CD8-positive, alpha-beta memory T cell (primary cell): Measurements from ENCODE around the gene WNK2. TPM values are rescaled to one million over a fixed set of nuclear protein-coding genes. Genes with fewer than 3 reads are reported as not detected.

Experiments
- CTCF ChIA-PET: fragments of 350-600 bp; sonication (Branson Sonifier 250); formaldehyde crosslinking; loops from one replicate; lab custom pipeline; 2021; ENCODE audit warnings: antibody characterized with exemption; lab: Charles Lee
- POLR2A ChIA-PET: fragments of 350-600 bp; sonication (Branson Sonifier 250); formaldehyde crosslinking; loops from one replicate; lab custom pipeline; 2021; ENCODE audit warnings: antibody characterized with exemption; lab: Charles Lee
- DNase-seq, 5 donors: peaks; one replicate each; pipeline versions ENCODE4 v3.0.0 to v3.0.0-alpha.2; 2020 to 2022; ENCODE audit warnings: mixed read lengths in 1 of 5
- H3K27ac ChIP-seq: one replicate; pipeline ENCODE4 v1.7.0; 2013; ENCODE audit warnings: low read depth, mild to moderate bottlenecking, low read length, moderate library complexity
- H3K27me3 ChIP-seq: 2 replicates; pipeline ENCODE4 v1.7.0; 2013; ENCODE audit warnings: low read length, mild to moderate bottlenecking; ENCODE audit not compliant: insufficient read depth, poor library complexity, severe bottlenecking
- H3K36me3 ChIP-seq: 2 replicates; pipeline ENCODE4 v1.7.0; 2013; ENCODE audit warnings: mild to moderate bottlenecking, low read length, moderate library complexity; ENCODE audit not compliant: insufficient read depth
- H3K4me1 ChIP-seq: 2 replicates; pipeline ENCODE4 v1.7.0; 2013; ENCODE audit warnings: mild to moderate bottlenecking, low read length, moderate library complexity; ENCODE audit not compliant: insufficient read depth
- H3K4me3 ChIP-seq: 2 replicates; pipeline ENCODE4 v1.7.0; 2013; ENCODE audit warnings: mild to moderate bottlenecking, low read length
- H3K9me3 ChIP-seq: 2 replicates; pipeline ENCODE4 v1.7.0; 2013; ENCODE audit warnings: mild to moderate bottlenecking, low read length
- H3K27ac Mint-ChIP-seq, 8 donors: one replicate each; pipeline ENCODE4 v1.8.0; 2020 to 2021; ENCODE audit warnings: mixed read lengths in 8 of 8, mild to moderate bottlenecking in 6 of 8, inconsistent platforms in 3 of 8, moderate library complexity in 3 of 8
- H3K27me3 Mint-ChIP-seq, 2 donors: one replicate each; pipeline ENCODE4 v1.8.0; 2020 to 2021; ENCODE audit warnings: mixed read lengths in 2 of 2, mild to moderate bottlenecking in 1 of 2, moderate library complexity in 1 of 2
- H3K36me3 Mint-ChIP-seq, 3 donors: one replicate each; pipeline ENCODE4 v1.8.0; 2020 to 2021; ENCODE audit warnings: mixed read lengths in 3 of 3, inconsistent platforms in 1 of 3, mild to moderate bottlenecking in 1 of 3
- H3K4me1 Mint-ChIP-seq, 3 donors: one replicate each; pipeline ENCODE4 v1.8.0; 2020 to 2021; ENCODE audit warnings: mixed read lengths in 3 of 3, inconsistent platforms in 1 of 3, mild to moderate bottlenecking in 1 of 3
- H3K4me3 Mint-ChIP-seq, 7 donors: one replicate each; pipeline ENCODE4 v1.8.0; 2020 to 2021; ENCODE audit warnings: mixed read lengths in 7 of 7, mild to moderate bottlenecking in 6 of 7, moderate library complexity in 4 of 7, inconsistent platforms in 2 of 7
- H3K9me3 Mint-ChIP-seq, 5 donors: one replicate each; pipeline ENCODE4 v1.8.0; 2020 to 2022; ENCODE audit warnings: mixed read lengths in 5 of 5, mild to moderate bottlenecking in 3 of 5, moderate library complexity in 2 of 5, inconsistent platforms in 1 of 5
- polyA plus RNA-seq: library from polyadenylated mRNA; unstranded; fragments of 300-500 nt; fragmentation: Illumina TruSeq; gene quantifications from one replicate; pipeline ENCODE4 v1.2.3, GENCODE V29; 2021
- total RNA-seq, 2 experiments: library from RNA; stranded (reverse); gene quantifications; one replicate each; pipeline ENCODE4 v1.2.3, GENCODE V29; 2021

Gene WNK2
- total and polyA plus RNA-seq, 3 experiments from 2014 or later, result 0.20 to 0.55 TPM; not detected in 1

DNA sequence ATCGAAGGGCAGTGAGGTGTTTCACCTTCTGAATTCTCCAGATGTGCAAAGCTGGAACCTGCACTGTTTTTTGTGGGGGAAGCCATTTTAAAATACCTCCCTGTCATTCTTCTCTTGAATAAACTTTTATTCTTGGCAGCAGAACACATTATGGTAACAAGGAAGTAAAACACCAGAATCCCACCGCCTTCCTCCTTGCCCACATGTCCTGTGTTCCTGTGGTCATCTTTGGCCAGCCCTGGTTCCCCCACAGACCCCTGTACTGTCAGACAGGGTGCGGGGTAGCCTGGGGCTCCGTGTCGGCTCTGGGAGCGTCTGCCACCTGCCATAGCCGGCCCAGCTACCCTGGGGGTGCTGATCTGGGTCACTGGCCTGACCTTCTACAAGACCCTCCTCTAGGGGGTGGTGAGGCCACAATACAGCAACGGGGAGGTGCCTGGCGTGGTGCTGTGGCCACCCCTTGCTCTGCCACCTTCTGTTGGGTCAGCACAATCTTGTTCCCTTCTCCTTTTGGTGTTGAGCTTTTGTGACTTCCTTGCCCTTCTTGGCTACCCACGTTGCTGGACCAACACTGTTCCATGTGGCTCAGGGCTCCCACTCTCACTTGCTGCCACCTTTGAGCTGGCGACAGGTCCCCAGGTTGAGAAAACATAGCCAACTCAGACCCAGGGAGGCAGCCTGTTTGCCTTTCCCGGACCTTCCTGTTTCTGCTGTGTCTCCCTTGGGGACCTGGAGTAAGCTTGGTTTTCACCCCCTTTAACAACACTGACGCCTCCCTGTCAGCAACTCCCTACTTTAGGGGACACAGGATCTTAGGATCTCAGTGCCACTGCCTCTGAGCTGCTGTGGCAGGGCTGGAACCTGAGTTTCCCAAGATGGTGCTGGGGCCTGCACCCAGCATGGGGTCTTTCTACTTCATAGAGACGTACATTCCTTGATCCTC, 4.8 kb downstream of the WNK2 start:
- Histone ChIP-seq H3K27me3 (peaks cover under 1% of the 10 kb centered on the region), H3K27ac (no peak overlapping the region), H3K4me3 (no peak overlapping the region), H3K4me1 (no peaks in the 10 kb centered on the region), H3K36me3 (no peaks in the 10 kb centered on the region), H3K9me3 (no peaks in the 10 kb centered on the region)
- POLR2A ChIA-PET, result no interaction called here
- H3K4me1 Mint-ChIP-seq, result peaks cover 0 to 6% (median 1%) of the 10 kb centered on the region in 3 donors
- no peak for DNase-seq
- H3K36me3 Mint-ChIP-seq, result no peaks in the 10 kb centered on the region
- peak overlapping the region in 1 of 7 donors; percentile 28 for H3K4me3 Mint-ChIP-seq
- H3K9me3 Mint-ChIP-seq, result no peaks in the 10 kb centered on the region
- peaks cover 7 to 29% of the 10 kb centered on the region in 2 donors for H3K27me3 Mint-ChIP-seq
- CTCF ChIA-PET, result no interaction called here
- no peak overlapping the region for H3K27ac Mint-ChIP-seq

DNA sequence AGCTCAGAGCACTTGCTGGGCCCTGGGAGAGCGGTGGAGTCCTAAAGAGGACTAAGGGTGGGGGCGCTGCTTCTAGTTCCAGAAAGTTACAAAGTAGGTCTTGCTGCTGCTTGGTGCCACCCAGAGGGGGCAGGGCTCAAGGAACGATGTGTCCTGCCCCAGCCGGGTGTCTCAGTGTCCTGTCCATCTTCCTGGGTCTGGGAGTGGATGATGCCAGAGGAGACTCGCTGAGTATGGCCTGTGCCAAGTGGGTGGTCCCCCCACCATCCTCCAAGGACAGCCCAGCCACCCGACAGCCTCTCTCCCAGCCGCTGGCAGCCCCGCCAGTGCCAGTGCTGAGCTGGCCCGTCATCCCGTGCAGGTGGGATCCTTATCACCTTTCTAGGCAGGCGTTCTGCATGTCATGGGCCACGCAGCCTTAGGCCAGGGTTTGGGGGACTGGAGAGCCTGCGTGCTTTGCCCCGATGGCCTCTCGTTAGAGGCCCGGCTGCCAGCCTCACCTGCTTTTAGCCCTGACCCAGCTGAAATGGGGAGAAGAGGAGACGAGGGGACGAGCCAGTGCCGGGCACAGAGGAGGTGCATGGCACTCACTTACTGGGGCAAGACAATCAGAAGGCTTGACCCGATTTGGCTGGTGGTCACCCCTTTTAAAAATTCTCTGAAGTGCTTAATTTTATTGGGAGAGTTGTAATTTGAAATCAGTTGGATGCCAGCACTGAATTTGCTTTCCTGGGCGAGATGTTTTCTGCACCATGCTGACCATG, 5.6 kb downstream of the WNK2 start:
- DNase-seq, result no peak
- H3K36me3 Mint-ChIP-seq, result no peaks in the 10 kb centered on the region
- no peaks in the 10 kb centered on the region for H3K36me3 ChIP-seq
- H3K4me3 Mint-ChIP-seq, result peak overlapping the region in 1 of 7 donors; percentile 28
- no peaks in the 10 kb centered on the region for H3K9me3 Mint-ChIP-seq
- no peak overlapping the region for H3K27ac ChIP-seq
- ChIA-PET CTCF (no interaction called here), POLR2A (no interaction called here)
- no peak overlapping the region for H3K4me3 ChIP-seq
- H3K27ac Mint-ChIP-seq, result no peak overlapping the region
- peaks cover 6 to 28% of the 10 kb centered on the region in 2 donors for H3K27me3 Mint-ChIP-seq
- H3K4me1 Mint-ChIP-seq, result peaks cover 0 to 5% (median 0%) of the 10 kb centered on the region in 3 donors
- no peaks in the 10 kb centered on the region for H3K27me3 ChIP-seq
- H3K4me1 ChIP-seq, result no peaks in the 10 kb centered on the region
- no peaks in the 10 kb centered on the region for H3K9me3 ChIP-seq

DNA sequence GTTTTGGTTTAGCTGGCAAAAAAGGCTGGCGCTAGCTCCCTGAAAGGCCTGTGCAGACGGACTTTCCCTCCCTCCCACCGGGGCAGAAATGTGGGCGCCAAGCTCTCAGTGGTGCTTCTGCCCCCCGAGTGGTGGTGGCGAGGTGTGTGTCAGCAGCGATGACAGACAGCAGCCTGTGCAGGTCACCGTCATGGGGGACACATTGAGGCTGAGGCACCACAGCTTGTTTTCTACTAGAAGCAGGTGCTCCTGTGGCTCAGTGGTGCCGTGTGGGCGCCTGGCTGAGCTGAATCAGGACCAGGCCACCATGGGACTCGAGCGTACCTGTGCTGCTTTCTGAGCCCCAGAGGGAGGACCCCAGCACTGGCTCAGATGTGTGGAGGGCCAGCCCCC, 6.2 kb downstream of the WNK2 start:
- H3K4me3 Mint-ChIP-seq, result no peak overlapping the region
- Histone ChIP-seq H3K4me3 (no peak overlapping the region), H3K27me3 (no peaks in the 10 kb centered on the region), H3K4me1 (no peaks in the 10 kb centered on the region), H3K9me3 (no peaks in the 10 kb centered on the region), H3K36me3 (no peaks in the 10 kb centered on the region), H3K27ac (no peak overlapping the region)
- no peaks in the 10 kb centered on the region for H3K36me3 Mint-ChIP-seq
- DNase-seq, result no peak
- ChIA-PET CTCF (no interaction called here), POLR2A (no interaction called here)
- H3K9me3 Mint-ChIP-seq, result no peaks in the 10 kb centered on the region
- H3K27ac Mint-ChIP-seq, result no peak overlapping the region
- peaks cover 6 to 28% of the 10 kb centered on the region in 2 donors for H3K27me3 Mint-ChIP-seq
- H3K4me1 Mint-ChIP-seq, result peaks cover 0 to 5% (median 0%) of the 10 kb centered on the region in 3 donors

DNA sequence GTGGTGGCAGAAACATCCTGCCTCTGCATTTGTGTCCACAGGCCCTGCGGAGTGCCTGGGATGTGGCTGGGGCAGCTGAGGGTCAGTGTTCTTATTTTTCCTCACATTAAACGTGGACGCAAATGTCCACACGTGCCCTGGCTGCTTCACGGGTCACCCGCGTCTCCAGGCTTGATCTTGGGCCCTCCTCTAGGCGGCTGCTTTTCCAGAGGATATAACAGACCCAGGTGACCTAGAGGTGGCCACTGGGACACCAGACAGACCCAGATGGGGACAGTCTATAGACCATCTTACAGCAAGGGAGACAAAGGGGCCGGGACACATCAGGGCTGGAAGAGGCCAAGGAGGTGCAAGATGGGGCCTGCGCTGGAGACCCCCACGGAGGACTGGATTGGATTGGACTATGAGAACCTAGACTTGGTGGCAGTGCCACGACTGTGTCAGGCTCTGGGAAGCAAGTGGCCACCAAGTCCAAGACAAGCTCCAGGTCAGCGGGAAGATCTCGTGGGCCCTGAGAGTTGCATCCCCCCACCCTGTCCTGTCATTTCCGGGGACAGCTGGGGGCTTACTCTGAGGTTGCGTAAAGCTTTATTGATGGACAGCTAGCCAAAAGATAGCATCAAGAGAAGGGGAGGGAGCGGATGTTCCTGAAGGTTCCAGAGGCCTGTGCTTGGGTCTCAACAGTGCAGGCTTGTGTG, 6.9 kb downstream of the WNK2 start:
- Histone ChIP-seq H3K9me3 (no peaks in the 10 kb centered on the region), H3K4me1 (no peaks in the 10 kb centered on the region), H3K4me3 (no peak overlapping the region), H3K27me3 (no peaks in the 10 kb centered on the region), H3K27ac (no peak overlapping the region), H3K36me3 (no peaks in the 10 kb centered on the region)
- Mint-ChIP-seq H3K9me3 (no peaks in the 10 kb centered on the region), H3K4me3 (no peak overlapping the region), H3K4me1 (peaks cover 0 to under 1% (median 0%) of the 10 kb centered on the region in 3 donors), H3K27me3 (peaks cover 3 to 24% of the 10 kb centered on the region in 2 donors), H3K36me3 (no peaks in the 10 kb centered on the region), H3K27ac (no peak overlapping the region)
- DNase-seq, result no peak
- CTCF ChIA-PET, result no interaction called here
- POLR2A ChIA-PET, result no interaction called here

- H3K27me3 Mint-ChIP-seq, result peaks cover 3 to 19% of the 10 kb centered on the region in 2 donors
- CTCF ChIA-PET, result no interaction called here
- Histone ChIP-seq H3K27me3 (no peaks in the 10 kb centered on the region), H3K4me1 (no peaks in the 10 kb centered on the region), H3K4me3 (no peak overlapping the region), H3K36me3 (no peaks in the 10 kb centered on the region), H3K27ac (no peak overlapping the region), H3K9me3 (no peaks in the 10 kb centered on the region)
- H3K4me1 Mint-ChIP-seq, result no peaks in the 10 kb centered on the region
- no peak for DNase-seq
- no peak overlapping the region for H3K27ac Mint-ChIP-seq
- POLR2A ChIA-PET, result no interaction called here
- peak overlapping the region in 1 of 7 donors; percentile 15 for H3K4me3 Mint-ChIP-seq
- no peaks in the 10 kb centered on the region for H3K9me3 Mint-ChIP-seq
- no peaks in the 10 kb centered on the region for H3K36me3 Mint-ChIP-seq
These were observed 7.4 kb downstream of the WNK2 start for GRCh38 chr9:93191354-93191660.

DNA sequence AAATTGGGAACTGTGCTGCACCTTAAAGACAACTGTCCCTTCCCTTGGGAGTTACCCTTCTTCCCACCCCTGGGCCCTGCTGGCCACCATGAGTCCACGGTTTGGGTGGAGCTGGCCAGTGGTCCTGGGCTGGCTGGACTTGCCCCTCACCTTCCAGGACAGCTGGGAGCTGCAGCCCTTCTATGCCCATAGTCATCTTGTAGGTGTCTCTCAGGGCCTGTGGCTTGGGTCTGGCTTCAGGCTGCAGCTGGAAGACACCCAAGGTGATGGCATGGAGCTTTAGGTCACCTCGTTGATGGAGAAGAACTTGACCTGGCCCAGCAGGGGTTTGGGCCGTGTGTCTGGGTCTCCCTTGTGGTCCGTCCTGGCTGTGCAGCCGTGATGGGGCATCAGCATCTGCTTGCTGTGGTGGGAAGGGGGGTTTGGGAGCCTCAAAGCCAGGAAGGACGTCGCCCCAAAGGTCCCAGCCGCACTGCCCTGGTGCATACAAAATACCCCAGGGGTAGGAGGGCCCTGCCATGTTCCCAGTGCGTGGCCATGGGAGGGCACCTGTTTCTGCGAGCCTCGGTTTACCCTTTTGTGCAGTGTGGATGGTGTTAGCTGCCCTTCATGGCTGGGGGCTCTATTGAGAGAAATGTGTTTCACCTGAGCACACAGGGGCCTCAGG, 8.9 kb downstream of the WNK2 start:
- ChIA-PET POLR2A (no interaction called here), CTCF (interaction anchor here (0.6 kb wide), 1 partner anchor 650 kb away, joined by 3 read pairs; no protein-coding TSS in a partner anchor)
- no peak overlapping the region for H3K4me3 Mint-ChIP-seq
- peaks cover 7 to 9% of the 10 kb centered on the region in 2 donors for H3K27me3 Mint-ChIP-seq
- no peaks in the 10 kb centered on the region for H3K9me3 ChIP-seq
- no peaks in the 10 kb centered on the region for H3K4me1 ChIP-seq
- H3K36me3 Mint-ChIP-seq, result no peaks in the 10 kb centered on the region
- H3K9me3 Mint-ChIP-seq, result no peaks in the 10 kb centered on the region
- no peaks in the 10 kb centered on the region for H3K36me3 ChIP-seq
- no peak for DNase-seq
- H3K27me3 ChIP-seq, result no peaks in the 10 kb centered on the region
- H3K27ac ChIP-seq, result no peak overlapping the region
- H3K4me3 ChIP-seq, result no peak overlapping the region
- no peaks in the 10 kb centered on the region for H3K4me1 Mint-ChIP-seq
- H3K27ac Mint-ChIP-seq, result no peak overlapping the region

DNA sequence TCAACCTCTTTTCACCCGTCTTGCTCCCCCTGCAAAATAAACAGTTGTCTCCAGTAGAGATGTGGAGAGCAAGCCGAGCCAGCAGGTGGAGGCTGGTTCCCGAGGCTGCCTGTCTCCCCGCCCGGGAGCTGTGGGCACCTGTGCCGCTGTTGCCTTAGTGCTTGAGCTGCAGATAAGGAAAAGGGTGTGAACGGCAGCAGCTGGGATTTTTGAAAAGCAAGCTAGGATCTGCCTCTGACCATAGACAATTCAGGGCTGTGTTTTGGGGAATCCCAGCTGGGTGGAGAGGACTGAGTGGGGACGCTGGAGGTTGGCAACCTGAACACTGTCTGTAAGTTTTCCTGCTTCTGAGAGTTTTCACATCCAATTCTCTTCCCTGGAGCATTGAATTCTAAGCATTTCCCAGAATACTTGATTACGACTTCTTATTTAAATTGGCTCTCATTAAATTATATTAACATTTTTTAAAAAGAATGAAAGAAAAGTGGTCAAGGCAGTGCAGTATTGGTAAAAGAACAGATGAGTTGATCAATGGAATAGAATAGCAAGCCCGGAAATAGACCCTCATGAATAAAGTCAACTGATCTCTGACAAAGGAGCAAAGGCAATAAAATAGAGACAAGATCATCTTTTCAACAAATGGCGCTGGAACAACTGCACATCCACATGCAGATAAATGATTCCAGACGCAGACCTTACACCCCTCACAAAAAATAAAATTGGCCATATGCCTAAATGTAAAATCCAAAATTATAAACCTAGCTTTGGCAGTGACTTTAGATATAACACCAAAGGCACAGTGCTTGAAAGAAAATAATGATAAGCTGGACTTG, 9.7 kb downstream of the WNK2 start:
- Mint-ChIP-seq H3K27ac (no peak overlapping the region), H3K4me3 (no peak overlapping the region), H3K27me3 (peaks cover 8 to 10% of the 10 kb centered on the region in 2 donors), H3K36me3 (no peaks in the 10 kb centered on the region), H3K9me3 (no peaks in the 10 kb centered on the region), H3K4me1 (no peaks in the 10 kb centered on the region)
- no peak for DNase-seq
- Histone ChIP-seq H3K9me3 (no peaks in the 10 kb centered on the region), H3K4me3 (no peak overlapping the region), H3K36me3 (no peaks in the 10 kb centered on the region), H3K4me1 (no peaks in the 10 kb centered on the region), H3K27me3 (no peaks in the 10 kb centered on the region), H3K27ac (no peak overlapping the region)
- ChIA-PET POLR2A (no interaction called here), CTCF (interaction anchor here (1.1 kb wide), 1 partner anchor 85 kb away, joined by 4 read pairs; no protein-coding TSS in a partner anchor)
